WERI-Rb-1 (cell line): ENCODE data around the gene SPECC1.

ENCODE experiments used
- DNase-seq: peaks from one replicate; pipeline ENCODE4 v3.0.0-alpha.2; 2020
- H3K27ac ChIP-seq: fragments of 250-450 bp; sonication (Bioruptor Pico); 2 replicates; pipeline ENCODE4 v1.5.1; 2020; ENCODE audit warnings: mild to moderate bottlenecking, moderate library complexity
- H3K27me3 ChIP-seq: fragments of 250-450 bp; sonication (Bioruptor Pico); 2 replicates; pipeline ENCODE4 v1.5.1; 2021; ENCODE audit warnings: mild to moderate bottlenecking, low read depth, moderate library complexity; ENCODE audit not compliant: insufficient read depth, severe bottlenecking
- H3K36me3 ChIP-seq: fragments of 250-450 bp; sonication (Bioruptor Pico); 2 replicates; pipeline ENCODE4 v1.5.1; 2020; ENCODE audit warnings: mild to moderate bottlenecking, moderate library complexity
- H3K4me3 ChIP-seq: 2 replicates; pipeline ENCODE4 v1.5.1; 2011; ENCODE audit warnings: low read depth, mild to moderate bottlenecking, control low read depth, low read length
- H3K9me3 ChIP-seq: fragments of 250-450 bp; sonication (Bioruptor Pico); 2 replicates; pipeline ENCODE4 v1.5.1; 2021; ENCODE audit warnings: mild to moderate bottlenecking, moderate library complexity; ENCODE audit not compliant: severe bottlenecking
- CTCF ChIP-seq: IDR thresholded peaks from 2 replicates; pipeline ENCODE4 v1.5.1; 2011; ENCODE audit warnings: low read depth, mild to moderate bottlenecking, control low read depth, inconsistent platforms, low read length

Gene SPECC1

GRCh38 chr17:20302246-20302917 is 293.2 kb downstream of the SPECC1 start:
- peaks cover 9% of the 10 kb centered on the region for H3K36me3 ChIP-seq
- no peaks in the 10 kb centered on the region for H3K27me3 ChIP-seq
- H3K4me3 ChIP-seq, result no peak overlapping the region
- TF ChIP-seq CTCF, result no peak
- no peak overlapping the region for H3K27ac ChIP-seq
- H3K9me3 ChIP-seq, result peaks cover 5% of the 10 kb centered on the region
- no peak for DNase-seq

GRCh38 chr17:20304961-20305360 is 295.8 kb downstream of the SPECC1 start:
- no peak for DNase-seq
- no peak overlapping the region for H3K27ac ChIP-seq
- TF ChIP-seq CTCF, result no peak
- no peak overlapping the region for H3K4me3 ChIP-seq
- peaks cover 16% of the 10 kb centered on the region for H3K36me3 ChIP-seq
- no peaks in the 10 kb centered on the region for H3K27me3 ChIP-seq
- peaks cover 5% of the 10 kb centered on the region for H3K9me3 ChIP-seq

GRCh38 chr17:20306924-20307323 is 297.8 kb downstream of the SPECC1 start:
- Histone ChIP-seq H3K9me3 (peaks cover 5% of the 10 kb centered on the region), H3K27ac (no peak overlapping the region)

GRCh38 chr17:20307326-20307910 is 298.3 kb downstream of the SPECC1 start:
- TF ChIP-seq CTCF, result no peak
- Histone ChIP-seq H3K4me3 (no peak overlapping the region), H3K36me3 (peaks cover 16% of the 10 kb centered on the region), H3K27ac (no peak overlapping the region), H3K9me3 (peaks cover 5% of the 10 kb centered on the region), H3K27me3 (no peaks in the 10 kb centered on the region)
- DNase-seq, result no peak

More at GRCh38 chr17:20306924-20307323, 297.8 kb downstream of the SPECC1 start:
- DNase-seq, result no peak
- Histone ChIP-seq H3K36me3 (peaks cover 16% of the 10 kb centered on the region), H3K27me3 (no peaks in the 10 kb centered on the region), H3K4me3 (no peak overlapping the region)
- TF ChIP-seq CTCF, result no peak

- no peak for TF ChIP-seq CTCF
- H3K9me3 ChIP-seq, result peaks cover 5% of the 10 kb centered on the region
- H3K27me3 ChIP-seq, result no peaks in the 10 kb centered on the region
- peaks cover 16% of the 10 kb centered on the region for H3K36me3 ChIP-seq
- H3K27ac ChIP-seq, result no peak overlapping the region
- DNase-seq, result no peak
- H3K4me3 ChIP-seq, result no peak overlapping the region
Observed at GRCh38 chr17:20310481-20310880, 301.3 kb downstream of the SPECC1 start.
